Spleen (tissue), 7 donors: ENCODE data around the gene FLT1.

Experiments used
- CTCF ChIP-seq, 11 experiments: fragments of 200-600 bp in 7 of 11; fragments of 450-650 bp in 4 of 11; sonication (generic) in 4 of 11; IDR thresholded peaks in 8 of 11; conservative IDR thresholded peaks in 3 of 11; 1 replicate in 7 of 11; 2 replicates in 4 of 11; pipeline versions ENCODE4 v1.4.0 to v1.8.0; 2016 to 2021; ENCODE audit warnings: antibody characterized with exemption in 11 of 11, inconsistent platforms in 4 of 11, mild to moderate bottlenecking in 1 of 11
- POLR2A ChIP-seq, 3 donors: fragments of 450-650 bp; IDR thresholded peaks; one replicate each; pipeline ENCODE4 v1.5.1; 2017; ENCODE audit warnings: antibody characterized with exemption in 3 of 3, mild to moderate bottlenecking in 1 of 3
- donor health status: DM: no; HTN: no; CAD: no; lungs with moderate emphysema.
- donor health status: DM: no; HTN: no; CAD: no.
- donor health status: DM: no; HTN: no; CAD: no.

GRCh38 chr13:28337166-28338005 is 157.5 kb downstream of the FLT1 start:
- no peak for TF ChIP-seq CTCF (IDR thresholded peaks at IDR 0.05 in 8 of 11, conservative IDR thresholded peaks at IDR 0.05 in 3 of 11)
- no peak for TF ChIP-seq POLR2A (IDR thresholded peaks at IDR 0.05)
